ENCODE measurements around the gene RNF10.
"Not testable (repeated sequence)": the region's sequence is repeated elsewhere in the genome, so short reads cannot be mapped to it uniquely, and the experiment has no call there.

Gene RNF10

DNA sequence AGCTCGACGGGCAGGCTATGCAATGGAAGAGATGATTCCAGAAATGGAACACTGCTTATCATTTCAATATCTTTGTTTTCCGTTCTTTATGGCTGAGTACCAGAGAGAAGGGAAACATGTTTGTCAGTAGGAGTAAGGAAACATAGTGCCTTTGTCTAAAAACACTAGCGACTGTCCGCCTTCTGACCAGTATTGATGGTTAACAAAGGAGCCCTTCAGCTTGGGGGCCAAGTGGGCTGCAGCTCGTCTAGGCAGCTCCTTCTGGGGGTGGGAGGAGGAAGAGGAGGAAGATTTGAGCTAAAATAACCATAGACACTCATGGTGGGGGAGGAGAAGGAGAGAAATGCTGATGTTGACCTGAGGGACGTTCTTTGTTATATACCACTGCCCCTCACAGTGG lies 20.2 kb upstream of the RNF10 start:
- H3K4me1 ChIP-seq (ENCODE audit: insufficient read depth, low read length, severe bottlenecking) = no peaks in the 10 kb centered on the region
- TF ChIP-seq EZH2 (IDR thresholded peaks at IDR 0.05; ENCODE audit: borderline replicate concordance, low read length) = no peak
- TF ChIP-seq, protein P1, sequence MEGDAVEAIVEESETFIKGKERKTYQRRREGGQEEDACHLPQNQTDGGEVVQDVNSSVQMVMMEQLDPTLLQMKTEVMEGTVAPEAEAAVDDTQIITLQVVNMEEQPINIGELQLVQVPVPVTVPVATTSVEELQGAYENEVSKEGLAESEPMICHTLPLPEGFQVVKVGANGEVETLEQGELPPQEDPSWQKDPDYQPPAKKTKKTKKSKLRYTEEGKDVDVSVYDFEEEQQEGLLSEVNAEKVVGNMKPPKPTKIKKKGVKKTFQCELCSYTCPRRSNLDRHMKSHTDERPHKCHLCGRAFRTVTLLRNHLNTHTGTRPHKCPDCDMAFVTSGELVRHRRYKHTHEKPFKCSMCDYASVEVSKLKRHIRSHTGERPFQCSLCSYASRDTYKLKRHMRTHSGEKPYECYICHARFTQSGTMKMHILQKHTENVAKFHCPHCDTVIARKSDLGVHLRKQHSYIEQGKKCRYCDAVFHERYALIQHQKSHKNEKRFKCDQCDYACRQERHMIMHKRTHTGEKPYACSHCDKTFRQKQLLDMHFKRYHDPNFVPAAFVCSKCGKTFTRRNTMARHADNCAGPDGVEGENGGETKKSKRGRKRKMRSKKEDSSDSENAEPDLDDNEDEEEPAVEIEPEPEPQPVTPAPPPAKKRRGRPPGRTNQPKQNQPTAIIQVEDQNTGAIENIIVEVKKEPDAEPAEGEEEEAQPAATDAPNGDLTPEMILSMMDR (IDR thresholded peaks at IDR 0.05; ENCODE audit: low read length) = no peak
- no peaks in the 10 kb centered on the region for H4K20me1 ChIP-seq (ENCODE audit: insufficient read depth, low read length)
- H3K4me3 ChIP-seq (ENCODE audit: low read depth, low read length, poor library complexity, severe bottlenecking) = no peak overlapping the region
- no peaks in the 10 kb centered on the region for H3K9me3 ChIP-seq (ENCODE audit: low read length)
- no peaks in the 10 kb centered on the region for H3K9me2 ChIP-seq (ENCODE audit: low read depth, low read length)
- no peaks in the 10 kb centered on the region for H3K79me2 ChIP-seq (ENCODE audit: insufficient read depth, low read length)
- H3K27ac ChIP-seq (ENCODE audit: low read depth, low read length, poor library complexity, severe bottlenecking) = no peak overlapping the region
- peaks cover 27% of the 10 kb centered on the region for H3K36me3 ChIP-seq (ENCODE audit: insufficient read depth, low read length)
- H2AFZ ChIP-seq (ENCODE audit: low read length) = no peak overlapping the region
- H3K4me2 ChIP-seq (ENCODE audit: low read length) = no peak overlapping the region
- H3F3A ChIP-seq (ENCODE audit: insufficient read depth, low read length) = no peaks in the 10 kb centered on the region
- no peak overlapping the region for H3K9ac ChIP-seq (ENCODE audit: low read length)
- H3K27me3 ChIP-seq (ENCODE audit: insufficient read depth, low read length) = no peaks in the 10 kb centered on the region

DNA sequence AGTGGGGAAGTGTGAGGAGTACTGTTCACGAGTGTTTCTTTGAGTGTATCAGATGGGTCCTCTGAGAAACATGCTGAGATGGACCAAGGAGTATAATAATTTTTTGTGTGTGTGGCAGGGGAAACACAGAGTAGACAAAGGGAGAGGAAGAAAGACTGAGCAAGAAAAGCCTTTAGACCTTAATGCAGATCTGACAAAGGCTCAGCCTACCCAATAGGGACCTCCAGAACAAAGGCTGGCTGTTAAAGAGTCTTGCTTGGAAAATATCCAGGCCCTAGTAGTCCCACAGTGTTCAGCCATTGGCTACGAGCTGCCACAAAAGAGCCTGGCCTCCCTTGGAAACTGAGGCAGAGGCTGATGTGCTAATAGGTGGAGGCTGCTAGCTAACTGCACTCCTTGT lies 18.7 kb upstream of the RNF10 start:
- no peak overlapping the region for H3K9ac ChIP-seq (ENCODE audit: low read length)
- H3F3A ChIP-seq (ENCODE audit: insufficient read depth, low read length) = no peaks in the 10 kb centered on the region
- H3K4me2 ChIP-seq (ENCODE audit: low read length) = no peak overlapping the region
- TF ChIP-seq, protein P1 (IDR thresholded peaks at IDR 0.05; ENCODE audit: low read length) = no peak
- no peak for TF ChIP-seq EZH2 (IDR thresholded peaks at IDR 0.05; ENCODE audit: borderline replicate concordance, low read length)
- no peak overlapping the region for H3K4me3 ChIP-seq (ENCODE audit: low read depth, low read length, poor library complexity, severe bottlenecking)
- no peaks in the 10 kb centered on the region for H4K20me1 ChIP-seq (ENCODE audit: insufficient read depth, low read length)
- no peak overlapping the region for H2AFZ ChIP-seq (ENCODE audit: low read length)
- no peaks in the 10 kb centered on the region for H3K9me3 ChIP-seq (ENCODE audit: low read length)
- H3K27ac ChIP-seq (ENCODE audit: low read depth, low read length, poor library complexity, severe bottlenecking) = no peak overlapping the region
- H3K9me2 ChIP-seq (ENCODE audit: low read depth, low read length) = no peaks in the 10 kb centered on the region
- H3K4me1 ChIP-seq (ENCODE audit: insufficient read depth, low read length, severe bottlenecking) = no peaks in the 10 kb centered on the region
- no peaks in the 10 kb centered on the region for H3K27me3 ChIP-seq (ENCODE audit: insufficient read depth, low read length)
- peaks cover 25% of the 10 kb centered on the region for H3K36me3 ChIP-seq (ENCODE audit: insufficient read depth, low read length)
- no peaks in the 10 kb centered on the region for H3K79me2 ChIP-seq (ENCODE audit: insufficient read depth, low read length)

DNA sequence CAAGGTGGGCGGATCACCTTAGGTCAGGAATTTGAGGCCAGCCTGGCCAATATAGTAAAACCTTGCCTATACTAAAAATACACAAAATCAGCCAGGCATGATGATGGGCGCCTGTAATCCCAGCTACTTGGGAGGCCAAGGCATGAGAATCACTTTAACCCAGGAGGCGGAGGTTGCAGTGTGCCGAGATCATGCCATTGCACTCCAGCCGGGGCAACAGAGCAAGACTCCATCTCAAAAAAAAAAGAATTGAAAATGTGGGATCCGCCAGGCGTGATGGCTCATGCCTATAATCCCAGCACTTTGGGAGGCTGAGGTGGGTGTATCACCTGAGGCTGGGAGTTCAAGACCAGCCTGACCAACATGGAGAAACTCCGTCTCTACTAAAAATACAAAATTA lies 14.8 kb upstream of the RNF10 start:
- not testable (repeated sequence) for H3K9me3 ChIP-seq (ENCODE audit: low read length); H3K9ac ChIP-seq (ENCODE audit: low read length); H4K20me1 ChIP-seq (ENCODE audit: insufficient read depth, low read length); H3K9me2 ChIP-seq (ENCODE audit: low read depth, low read length); H3K4me1 ChIP-seq (ENCODE audit: insufficient read depth, low read length, severe bottlenecking); H2AFZ ChIP-seq (ENCODE audit: low read length); H3F3A ChIP-seq (ENCODE audit: insufficient read depth, low read length); H3K27me3 ChIP-seq (ENCODE audit: insufficient read depth, low read length); H3K79me2 ChIP-seq (ENCODE audit: insufficient read depth, low read length); H3K4me2 ChIP-seq (ENCODE audit: low read length); H3K27ac ChIP-seq (ENCODE audit: low read depth, low read length, poor library complexity, severe bottlenecking); H3K4me3 ChIP-seq (ENCODE audit: low read depth, low read length, poor library complexity, severe bottlenecking)
- peaks cover 22% of the 10 kb centered on the region; the same call in 1 of the 2 replicates for H3K36me3 ChIP-seq (ENCODE audit: insufficient read depth, low read length)

DNA sequence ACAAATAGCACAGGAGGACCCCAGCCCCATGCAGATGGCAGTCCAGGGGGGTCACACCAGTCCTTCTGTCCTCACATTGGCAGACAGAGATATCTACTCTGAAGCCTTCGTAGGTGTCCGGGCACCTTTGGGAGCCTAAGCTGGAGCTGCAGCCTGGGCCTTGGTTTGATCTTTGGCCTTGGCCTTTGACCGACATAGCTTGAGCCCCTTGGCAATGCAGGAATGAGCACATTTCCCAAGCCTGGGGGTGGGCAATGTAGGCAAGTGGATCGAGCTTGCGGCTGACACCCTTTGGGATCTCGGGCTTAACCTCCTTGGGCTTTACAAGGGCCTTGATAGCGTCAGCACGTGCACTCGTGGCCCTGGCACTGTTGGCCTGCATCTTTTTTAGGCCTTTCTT lies 11.6 kb upstream of the RNF10 start:
- no peaks in the 10 kb centered on the region for H3K9me3 ChIP-seq (ENCODE audit: low read length)
- no peaks in the 10 kb centered on the region for H4K20me1 ChIP-seq (ENCODE audit: insufficient read depth, low read length)
- TF ChIP-seq, protein P1 (IDR thresholded peaks at IDR 0.05; ENCODE audit: low read length) = no peak
- no peak for TF ChIP-seq EZH2 (IDR thresholded peaks at IDR 0.05; ENCODE audit: borderline replicate concordance, low read length)
- no peaks in the 10 kb centered on the region for H3K9me2 ChIP-seq (ENCODE audit: low read depth, low read length)
- no peaks in the 10 kb centered on the region for H3K4me1 ChIP-seq (ENCODE audit: insufficient read depth, low read length, severe bottlenecking)
- H3K27ac ChIP-seq (ENCODE audit: low read depth, low read length, poor library complexity, severe bottlenecking) = no peak overlapping the region
- no peak overlapping the region for H2AFZ ChIP-seq (ENCODE audit: low read length)
- no peaks in the 10 kb centered on the region for H3F3A ChIP-seq (ENCODE audit: insufficient read depth, low read length)
- H3K79me2 ChIP-seq (ENCODE audit: insufficient read depth, low read length) = no peaks in the 10 kb centered on the region
- H3K4me3 ChIP-seq (ENCODE audit: low read depth, low read length, poor library complexity, severe bottlenecking) = no peak overlapping the region
- H3K9ac ChIP-seq (ENCODE audit: low read length) = no peak overlapping the region
- no peak overlapping the region for H3K4me2 ChIP-seq (ENCODE audit: low read length)
- H3K27me3 ChIP-seq (ENCODE audit: insufficient read depth, low read length) = no peaks in the 10 kb centered on the region
- H3K36me3 ChIP-seq (ENCODE audit: insufficient read depth, low read length) = peaks cover 6% of the 10 kb centered on the region; the same call in 1 of the 2 replicates

All from OCI-LY1 (cell line).